Mucosa of descending colon (tissue), 3 donors: ENCODE results near the gene CNTNAP2. TPM values are rescaled to one million over a fixed set of nuclear protein-coding genes. Genes with fewer than 3 reads are reported as not detected.

Experiments
- ATAC-seq: fragments of 200-7000 bp; cut with Tn5 transposase; one replicate; pipeline ENCODE4 v1.9.1; 2020; ENCODE audit warnings: mild to moderate bottlenecking, moderate library complexity
- DNase-seq, 3 donors: peaks; one replicate each; pipeline ENCODE4 v3.0.0-alpha.2; 2020
- H3K36me3 ChIP-seq: fragments of 200-600 bp; one replicate; pipeline ENCODE4 v1.8.0; 2021; ENCODE audit warnings: low read depth, mild to moderate bottlenecking
- H3K4me1 ChIP-seq: fragments of 200-600 bp; one replicate; pipeline ENCODE4 v1.8.0; 2021; ENCODE audit warnings: low read depth, mild to moderate bottlenecking
- H3K4me3 ChIP-seq: fragments of 200-600 bp; one replicate; pipeline ENCODE4 v1.8.0; 2021; ENCODE audit warnings: mild to moderate bottlenecking
- H3K9me3 ChIP-seq: fragments of 200-600 bp; one replicate; pipeline ENCODE4 v1.8.0; 2021; ENCODE audit warnings: mild to moderate bottlenecking
- intact Hi-C, 2 donors: fragments of 100-400 bp; cut with DNase I in 1 of 2; cut with micrococcal nuclease in 1 of 2; formaldehyde crosslinking; loops; one replicate each; pipeline versions ENCODE4 v1.11.0 to v1.11.1; 2022; cut with DNase I, micrococcal nuclease
- total RNA-seq, 3 donors: library from RNA; stranded (reverse); fragmentation: NEBNext Ultra II Directional in 2 of 3; extraction: Animal tissue kit (Norgen Biotek cat#: 25700) in 2 of 3; gene quantifications; one replicate each; pipeline versions ENCODE4 v1.2.1 to v1.2.4, GENCODE V29; 2021 to 2023
- TF ChIP-seq, protein P1 (sequence below): fragments of 200-600 bp; IDR thresholded peaks from one replicate; pipeline ENCODE4 v1.8.0; 2022; ENCODE audit warnings: antibody characterized with exemption, mild to moderate bottlenecking
- donor health status: DM: no; HTN: no; CAD: no; lungs with moderate emphysema.
- donor health status: DM: no; HTN: no; CAD: no.
- donor health status: DM: no; HTN: yes; CAD: no.

The CNTNAP2 gene
- total RNA-seq, 3 donors from 2014 or later = 3.1 to 5.9 (median 4.2) TPM

DNA sequence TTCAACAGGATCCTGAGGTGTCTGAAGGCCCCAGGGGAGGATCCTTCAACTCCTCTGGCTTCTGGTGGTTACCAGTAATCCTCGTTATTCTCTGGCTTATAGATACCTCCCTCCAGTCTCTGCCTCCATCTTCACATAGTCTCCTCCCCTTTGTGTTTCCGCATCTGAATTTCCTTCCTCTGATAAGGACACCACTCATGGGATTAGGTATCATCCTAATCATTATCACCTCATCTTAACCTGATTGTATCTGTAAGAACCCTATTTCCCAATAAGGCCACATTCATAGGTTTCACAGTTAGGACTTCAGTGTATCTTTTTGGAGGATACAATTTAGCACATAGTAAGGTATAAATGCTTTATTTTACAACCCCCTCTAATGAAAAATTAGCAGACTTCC, 1189.2 kb downstream of the CNTNAP2 start:
- Histone ChIP-seq H3K36me3 (no peaks in the 10 kb centered on the region), H3K9me3 (peaks cover 13% of the 10 kb centered on the region), H3K4me3 (no peak overlapping the region), H3K4me1 (no peaks in the 10 kb centered on the region)
- TF ChIP-seq, protein P1, sequence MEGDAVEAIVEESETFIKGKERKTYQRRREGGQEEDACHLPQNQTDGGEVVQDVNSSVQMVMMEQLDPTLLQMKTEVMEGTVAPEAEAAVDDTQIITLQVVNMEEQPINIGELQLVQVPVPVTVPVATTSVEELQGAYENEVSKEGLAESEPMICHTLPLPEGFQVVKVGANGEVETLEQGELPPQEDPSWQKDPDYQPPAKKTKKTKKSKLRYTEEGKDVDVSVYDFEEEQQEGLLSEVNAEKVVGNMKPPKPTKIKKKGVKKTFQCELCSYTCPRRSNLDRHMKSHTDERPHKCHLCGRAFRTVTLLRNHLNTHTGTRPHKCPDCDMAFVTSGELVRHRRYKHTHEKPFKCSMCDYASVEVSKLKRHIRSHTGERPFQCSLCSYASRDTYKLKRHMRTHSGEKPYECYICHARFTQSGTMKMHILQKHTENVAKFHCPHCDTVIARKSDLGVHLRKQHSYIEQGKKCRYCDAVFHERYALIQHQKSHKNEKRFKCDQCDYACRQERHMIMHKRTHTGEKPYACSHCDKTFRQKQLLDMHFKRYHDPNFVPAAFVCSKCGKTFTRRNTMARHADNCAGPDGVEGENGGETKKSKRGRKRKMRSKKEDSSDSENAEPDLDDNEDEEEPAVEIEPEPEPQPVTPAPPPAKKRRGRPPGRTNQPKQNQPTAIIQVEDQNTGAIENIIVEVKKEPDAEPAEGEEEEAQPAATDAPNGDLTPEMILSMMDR = no peak
- no peak for ATAC-seq
- intact Hi-C loops = no loop called here
- no peak for DNase-seq

DNA sequence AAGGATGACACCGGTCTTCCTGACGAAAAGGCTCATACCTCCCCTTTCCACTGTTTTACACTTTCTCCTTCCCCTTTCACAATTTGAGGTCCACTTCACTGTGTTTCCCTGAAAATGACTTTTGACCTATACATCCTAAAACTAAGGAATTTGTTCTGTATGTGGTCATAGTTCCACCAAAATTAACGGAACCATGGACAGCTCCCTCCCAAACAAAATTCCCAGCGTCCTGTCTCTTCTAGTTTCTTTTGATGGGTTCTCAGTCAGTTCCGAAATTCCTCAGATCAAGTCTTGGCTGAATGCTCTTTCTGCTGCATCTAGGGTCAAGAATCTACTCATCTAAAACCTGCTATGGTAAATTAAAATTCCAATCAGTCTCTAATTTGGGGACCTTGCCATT, 1191.9 kb downstream of the CNTNAP2 start:
- Histone ChIP-seq H3K36me3 (no peaks in the 10 kb centered on the region), H3K9me3 (peaks cover 13% of the 10 kb centered on the region), H3K4me3 (no peak overlapping the region), H3K4me1 (no peaks in the 10 kb centered on the region)
- DNase-seq = no peak
- TF ChIP-seq, protein P1 = no peak
- intact Hi-C loops = no loop called here
- no peak for ATAC-seq

DNA sequence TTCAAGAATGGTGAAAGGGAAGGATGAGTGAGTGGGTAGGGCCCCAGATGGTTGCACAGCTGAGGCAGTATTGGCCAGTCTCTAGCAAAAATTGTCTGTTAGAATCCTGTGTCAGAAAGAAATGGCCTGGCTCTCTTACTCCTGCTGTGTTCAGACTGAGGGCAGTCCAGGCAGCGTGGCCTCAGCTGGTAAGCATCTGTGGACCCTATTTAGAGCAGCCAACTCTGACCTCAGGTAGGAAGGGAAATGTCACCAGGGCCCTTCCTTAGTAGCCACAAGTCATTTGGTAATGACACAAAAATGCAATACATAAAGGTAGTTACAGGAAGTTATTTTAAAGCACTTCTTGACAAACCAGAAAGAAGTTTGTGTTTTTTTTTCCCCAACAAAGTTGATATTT, 1194.7 kb downstream of the CNTNAP2 start:
- Histone ChIP-seq H3K4me3 (no peak overlapping the region), H3K9me3 (peaks cover 11% of the 10 kb centered on the region), H3K36me3 (no peaks in the 10 kb centered on the region), H3K4me1 (no peaks in the 10 kb centered on the region)
- intact Hi-C loops = no loop called here
- TF ChIP-seq, protein P1 = no peak
- no peak for ATAC-seq
- DNase-seq = no peak

DNA sequence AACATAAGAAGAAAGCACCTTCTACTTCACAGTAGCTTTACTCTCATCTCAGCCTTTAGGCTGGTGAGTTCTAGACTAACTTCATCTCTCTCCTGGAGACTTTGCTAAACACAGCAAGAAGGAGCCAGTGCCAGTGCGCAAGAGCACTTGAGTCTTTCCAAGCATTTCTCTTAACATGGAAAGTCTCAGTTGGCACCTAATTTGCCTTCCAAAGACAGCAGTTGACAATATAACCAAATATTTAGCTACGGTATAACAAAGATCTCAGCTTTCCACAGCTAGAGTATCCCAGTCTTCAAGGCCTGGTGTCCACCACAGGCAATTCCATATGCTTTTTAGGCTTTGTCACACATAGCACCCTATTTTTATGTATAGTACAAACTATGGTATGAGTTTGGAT, 1204.9 kb downstream of the CNTNAP2 start:
- TF ChIP-seq, protein P1 = no peak
- ATAC-seq (no peak), DNase-seq (no peak)
- H3K36me3 ChIP-seq = no peaks in the 10 kb centered on the region
- H3K4me3 ChIP-seq = no peak overlapping the region
- H3K9me3 ChIP-seq = peaks cover 25% of the 10 kb centered on the region
- no peaks in the 10 kb centered on the region for H3K4me1 ChIP-seq
- intact Hi-C loops = no loop called here

DNA sequence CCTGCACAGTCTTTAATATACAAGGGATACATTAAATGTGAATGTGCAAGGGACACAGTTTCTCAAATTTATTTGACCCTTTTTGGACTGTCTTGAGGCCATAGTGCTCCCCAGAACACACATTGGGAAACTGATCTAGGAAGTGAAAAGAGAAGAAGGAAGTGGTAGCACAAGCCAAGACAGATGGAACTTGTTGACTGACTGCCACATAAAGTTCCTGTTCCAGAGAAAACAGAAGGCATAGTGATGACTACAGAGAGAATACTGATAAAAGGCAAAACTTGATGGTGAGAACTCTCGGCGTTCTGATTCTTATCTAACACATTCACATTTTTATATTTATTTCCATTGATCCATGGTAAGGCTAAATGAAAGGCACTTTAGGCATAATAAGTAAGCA, 1216.4 kb downstream of the CNTNAP2 start:
- ATAC-seq (no peak), DNase-seq (no peak)
- no peak overlapping the region for H3K4me3 ChIP-seq
- intact Hi-C loops = no loop called here
- H3K9me3 ChIP-seq = peaks cover 27% of the 10 kb centered on the region
- TF ChIP-seq, protein P1 = no peak
- no peaks in the 10 kb centered on the region for H3K4me1 ChIP-seq
- H3K36me3 ChIP-seq = no peaks in the 10 kb centered on the region

DNA sequence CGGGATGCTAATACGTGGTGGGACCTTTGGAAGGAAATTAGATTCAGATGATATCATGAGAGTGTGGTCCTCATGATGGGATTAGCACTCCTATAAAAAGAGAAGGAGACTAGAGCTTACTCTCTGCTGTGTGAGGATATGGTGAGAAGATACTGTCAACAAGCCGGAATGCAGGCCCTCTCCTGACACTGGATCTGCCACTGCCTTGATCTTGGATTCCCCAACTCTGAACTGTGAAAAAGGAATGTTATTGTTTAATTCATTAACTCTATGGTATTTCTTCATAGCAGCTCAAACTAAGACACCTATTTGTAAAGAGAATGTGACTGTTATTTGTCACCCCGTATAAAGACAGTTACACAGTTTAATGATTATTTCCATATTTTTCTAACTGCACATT, 1246.5 kb downstream of the CNTNAP2 start:
- H3K4me1 ChIP-seq = no peaks in the 10 kb centered on the region
- peaks cover 22% of the 10 kb centered on the region for H3K9me3 ChIP-seq
- TF ChIP-seq, protein P1 = no peak
- intact Hi-C loops = no loop called here
- H3K36me3 ChIP-seq = no peaks in the 10 kb centered on the region
- ATAC-seq (no peak), DNase-seq (no peak)
- no peak overlapping the region for H3K4me3 ChIP-seq
